ENCODE measurements around the gene EXO5.
"Not testable (repeated sequence)": the region's sequence is repeated elsewhere in the genome, so short reads cannot be mapped to it uniquely, and the experiment has no call there.

The EXO5 gene, protein sequence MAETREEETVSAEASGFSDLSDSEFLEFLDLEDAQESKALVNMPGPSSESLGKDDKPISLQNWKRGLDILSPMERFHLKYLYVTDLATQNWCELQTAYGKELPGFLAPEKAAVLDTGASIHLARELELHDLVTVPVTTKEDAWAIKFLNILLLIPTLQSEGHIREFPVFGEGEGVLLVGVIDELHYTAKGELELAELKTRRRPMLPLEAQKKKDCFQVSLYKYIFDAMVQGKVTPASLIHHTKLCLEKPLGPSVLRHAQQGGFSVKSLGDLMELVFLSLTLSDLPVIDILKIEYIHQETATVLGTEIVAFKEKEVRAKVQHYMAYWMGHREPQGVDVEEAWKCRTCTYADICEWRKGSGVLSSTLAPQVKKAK

DNA sequence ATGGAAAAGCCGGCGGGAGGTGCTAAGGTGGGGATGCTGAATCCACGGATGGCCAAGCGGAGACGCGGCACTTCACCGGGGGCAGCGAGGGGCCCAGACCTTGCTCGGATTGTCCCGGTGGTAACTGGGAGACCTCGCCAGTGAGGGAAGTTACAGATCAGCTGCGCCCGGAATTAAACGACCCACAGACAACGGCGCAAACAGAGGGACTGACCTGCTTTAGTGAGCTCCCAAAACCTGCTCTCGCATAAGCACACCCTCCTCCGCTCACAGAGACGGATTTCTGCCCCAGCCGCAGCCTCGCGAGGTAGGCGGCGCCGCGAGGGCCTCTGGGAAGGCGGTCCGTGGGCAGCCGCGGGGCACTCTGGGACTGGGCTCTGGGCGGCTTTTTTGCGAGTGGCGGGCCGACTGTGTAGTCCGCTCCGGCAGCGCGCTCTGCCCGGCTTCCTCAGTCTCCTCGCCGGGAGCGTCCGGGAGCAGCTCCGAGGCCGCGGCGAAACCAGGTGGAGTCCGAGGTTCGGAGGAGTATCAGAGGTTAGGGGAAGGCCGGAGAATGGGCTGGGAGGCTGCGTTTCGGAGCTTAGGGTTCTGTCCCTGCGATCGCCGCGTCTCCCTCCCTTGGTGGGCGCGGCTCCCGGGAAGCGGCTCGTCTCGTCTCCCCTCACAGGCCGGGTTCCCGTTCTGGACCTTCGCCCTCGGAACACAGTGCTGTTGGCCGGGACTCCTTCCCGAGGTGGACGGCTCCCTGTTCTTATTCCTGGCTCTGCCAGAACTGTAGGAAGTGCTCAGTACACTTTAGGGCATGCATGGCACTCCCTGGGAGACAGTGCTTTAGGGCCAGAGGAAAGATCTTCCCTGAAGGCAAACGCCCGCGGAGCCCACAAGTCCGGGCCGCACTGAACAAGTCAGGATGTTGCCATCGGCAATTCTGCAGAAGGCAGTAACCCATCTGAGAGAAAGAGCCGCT lies at the start of gene EXO5:
Gene EXO5 (plus strand): TSS at position 393 of the 967 bp plus-strand sequence. CDS start 5,778 bp downstream, outside the sequence.
- peak; percentile 89 for DNase-seq

DNA sequence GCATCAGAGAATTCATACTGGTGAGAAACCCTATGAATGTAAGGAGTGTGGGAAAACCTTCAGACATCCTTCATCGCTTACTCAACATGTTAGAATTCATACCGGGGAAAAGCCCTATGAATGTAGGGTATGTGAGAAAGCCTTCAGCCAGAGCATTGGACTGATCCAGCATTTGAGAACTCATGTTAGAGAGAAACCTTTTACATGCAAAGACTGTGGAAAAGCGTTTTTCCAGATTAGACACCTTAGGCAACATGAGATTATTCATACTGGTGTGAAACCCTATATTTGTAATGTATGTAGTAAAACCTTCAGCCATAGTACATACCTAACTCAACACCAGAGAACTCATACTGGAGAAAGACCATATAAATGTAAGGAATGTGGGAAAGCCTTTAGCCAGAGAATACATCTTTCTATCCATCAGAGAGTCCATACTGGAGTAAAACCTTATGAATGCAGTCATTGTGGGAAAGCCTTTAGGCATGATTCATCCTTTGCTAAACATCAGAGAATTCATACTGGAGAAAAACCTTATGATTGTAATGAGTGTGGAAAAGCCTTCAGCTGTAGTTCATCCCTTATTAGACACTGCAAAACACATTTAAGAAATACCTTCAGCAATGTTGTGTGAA lies 45.5 kb upstream of the EXO5 start:
- DNase-seq, result no peak

DNA sequence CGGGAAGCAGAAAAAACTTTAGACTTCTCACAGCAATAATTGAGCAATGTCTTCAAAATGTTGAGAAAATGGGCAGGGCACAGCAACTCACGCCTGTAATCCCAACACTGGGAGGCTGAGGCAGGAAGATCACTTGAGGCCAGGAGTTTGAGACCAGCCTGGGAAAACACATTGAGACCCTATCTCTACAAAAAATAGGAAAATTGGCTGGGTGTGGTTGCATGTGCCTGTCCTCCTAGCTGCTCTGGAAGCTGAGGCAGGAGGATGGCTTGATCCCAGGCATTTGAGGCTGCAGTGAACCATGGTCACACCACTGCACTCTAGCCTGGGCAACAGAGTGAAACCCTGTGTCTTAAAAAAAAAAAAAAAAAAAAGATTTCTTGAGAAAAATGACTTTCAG lies 39.2 kb upstream of the EXO5 start:
- DNase-seq, result no peak

DNA sequence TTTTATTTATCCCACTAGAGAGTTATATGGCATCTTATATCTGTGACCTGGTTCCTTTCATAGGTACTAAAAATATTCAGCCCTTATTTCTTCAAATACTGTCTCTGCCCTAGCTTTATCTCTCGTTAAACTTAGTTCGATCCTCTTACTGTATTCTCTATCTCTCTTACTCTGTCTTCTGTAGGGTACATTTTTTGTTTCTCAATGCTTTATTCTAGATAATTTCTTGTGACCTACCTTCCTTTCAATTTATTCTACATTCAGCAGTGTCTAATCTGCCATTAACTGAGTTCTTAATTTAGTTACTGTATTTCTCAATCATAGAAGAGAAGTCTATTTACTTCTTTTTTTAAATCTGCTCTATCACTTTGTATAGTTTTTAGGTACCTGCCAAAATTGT lies 33.3 kb upstream of the EXO5 start:
- DNase-seq, result no peak

DNA sequence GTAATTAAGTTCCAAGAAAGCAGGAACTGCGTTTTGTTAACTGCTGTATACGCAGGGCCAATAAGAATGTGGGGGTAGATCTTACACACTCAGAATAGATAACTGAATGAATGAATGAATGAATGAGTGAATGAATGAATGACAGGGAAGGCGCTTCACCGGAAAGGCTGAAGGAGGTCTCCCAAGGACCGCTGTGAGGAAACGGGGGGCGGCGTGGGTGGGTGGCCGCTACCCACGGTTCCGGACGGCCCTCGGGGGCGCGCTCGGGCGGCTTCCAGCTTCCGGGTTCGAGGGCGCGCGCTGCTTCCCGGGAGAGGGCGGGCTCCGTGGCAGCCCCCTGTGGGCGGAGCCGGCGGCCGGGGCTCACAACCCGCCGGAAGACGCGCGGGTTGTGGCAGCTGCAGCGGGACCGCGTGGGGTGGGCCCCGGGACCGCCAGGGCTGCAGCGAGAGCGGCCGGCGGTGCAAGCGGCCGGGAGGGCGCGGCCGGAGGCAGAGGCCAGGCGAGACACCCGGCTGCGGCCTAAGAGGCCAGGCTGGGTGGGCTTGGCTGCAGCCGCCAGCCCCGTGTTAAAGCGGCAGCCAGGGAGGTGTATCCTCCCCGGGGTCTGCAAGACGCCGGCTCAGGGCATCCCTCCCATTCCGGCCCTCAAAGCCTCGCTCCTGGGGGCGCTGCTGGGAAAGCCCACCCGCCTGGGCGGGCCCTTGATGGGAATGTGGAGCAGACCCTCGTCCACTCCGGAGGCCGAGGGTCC lies 31.5 kb upstream of the EXO5 start, which contains the start of gene ZFP69:
Gene ZFP69 (plus strand): TSS at position 367 of the 754 bp plus-strand sequence. CDS start 2,072 bp downstream, outside the sequence.
- DNase-seq, result peak; percentile 69

DNA sequence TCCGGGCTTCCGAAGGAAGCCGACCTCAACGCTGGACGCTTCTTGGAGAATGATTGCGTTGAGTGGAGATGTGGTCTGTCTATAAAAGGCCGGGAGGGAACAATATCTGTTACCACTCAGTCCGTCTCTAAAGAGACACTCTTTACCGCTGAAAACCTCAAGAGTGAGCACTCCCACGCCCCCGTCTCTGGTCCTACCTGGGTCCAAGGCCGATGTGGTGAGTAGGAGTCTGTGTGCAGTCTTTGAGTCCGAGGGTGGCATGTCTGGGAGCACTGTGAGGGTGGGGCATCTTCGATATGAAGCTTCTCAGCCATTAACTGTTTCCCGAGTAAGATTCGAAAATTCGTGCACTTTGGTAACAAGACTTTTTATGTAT lies 30.9 kb upstream of the EXO5 start:
- peak; percentile 20 for DNase-seq

DNA sequence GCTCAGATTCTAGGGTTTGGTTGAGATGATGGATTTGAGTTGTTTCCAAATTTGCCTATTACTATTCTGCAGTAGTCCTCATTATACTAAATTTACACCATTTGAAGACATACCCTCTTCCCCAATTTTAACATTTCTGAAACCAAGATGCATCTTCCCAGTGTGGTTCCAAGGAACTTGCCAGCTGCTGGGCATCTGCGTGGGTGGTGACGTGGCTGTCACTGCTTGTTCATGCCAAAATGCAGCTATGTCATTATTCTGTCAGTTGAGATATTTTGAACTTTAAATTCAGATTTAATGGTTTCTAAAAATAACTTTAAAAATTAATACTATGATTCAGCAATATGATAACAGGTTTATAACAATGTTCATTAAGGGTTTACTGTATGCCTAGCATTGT lies 30.3 kb upstream of the EXO5 start:
- no peak for DNase-seq

DNA sequence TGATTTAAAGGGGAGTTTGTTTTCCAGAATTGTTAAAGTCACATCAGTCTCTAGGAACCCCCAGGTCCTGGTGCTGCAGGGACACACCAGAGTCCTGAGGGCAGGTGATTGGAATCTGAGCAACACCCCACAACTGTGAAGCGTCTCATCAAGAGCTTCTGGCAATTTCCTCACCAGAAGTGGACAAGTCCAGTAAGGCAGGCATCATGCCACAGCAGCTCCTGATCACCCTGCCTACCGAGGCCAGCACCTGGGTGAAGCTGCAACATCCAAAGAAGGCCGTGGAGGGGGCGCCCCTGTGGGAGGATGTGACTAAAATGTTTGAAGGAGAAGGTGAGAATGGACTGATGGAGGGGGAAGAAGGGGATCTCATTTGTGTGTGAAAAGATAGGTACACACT lies 29.4 kb upstream of the EXO5 start:
- peak; percentile 5 for DNase-seq

DNA sequence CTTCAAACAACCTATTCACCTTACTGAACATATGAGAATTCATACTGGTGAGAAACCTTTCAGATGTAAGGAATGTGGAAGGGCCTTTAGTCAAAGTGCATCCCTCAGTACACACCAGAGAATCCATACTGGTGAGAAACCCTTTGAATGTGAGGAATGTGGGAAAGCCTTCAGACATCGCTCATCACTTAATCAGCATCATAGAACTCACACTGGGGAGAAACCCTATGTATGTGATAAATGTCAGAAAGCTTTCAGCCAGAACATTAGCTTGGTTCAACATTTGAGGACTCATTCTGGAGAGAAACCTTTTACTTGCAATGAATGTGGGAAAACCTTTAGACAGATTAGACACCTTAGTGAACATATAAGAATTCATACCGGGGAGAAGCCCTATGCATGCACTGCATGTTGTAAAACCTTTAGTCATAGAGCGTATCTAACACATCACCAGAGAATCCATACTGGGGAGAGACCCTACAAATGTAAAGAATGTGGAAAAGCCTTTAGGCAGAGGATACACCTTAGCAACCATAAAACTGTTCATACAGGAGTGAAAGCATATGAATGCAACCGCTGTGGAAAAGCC lies 13.2 kb upstream of the EXO5 start:
- no peak for DNase-seq

DNA sequence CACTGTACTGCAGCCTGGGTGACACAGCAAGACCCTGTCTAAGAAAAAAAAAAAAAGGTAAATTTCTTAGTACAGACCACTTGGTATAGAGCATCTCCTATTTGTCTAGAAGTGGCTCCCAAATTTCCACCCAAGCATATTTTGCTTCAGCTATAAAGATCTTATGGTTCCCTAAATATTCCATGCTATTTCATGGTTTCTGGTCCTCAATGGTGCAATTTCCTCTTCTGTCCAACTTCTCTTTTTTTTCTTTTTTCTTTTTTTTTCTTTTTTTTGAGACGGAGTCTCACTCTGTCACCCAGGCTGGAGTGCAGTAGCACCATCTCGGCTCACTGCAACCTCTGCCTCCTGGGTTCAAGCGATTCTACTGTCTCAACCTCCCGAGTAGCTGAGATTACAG lies 5.9 kb upstream of the EXO5 start:
- not testable (repeated sequence) for DNase-seq

DNA sequence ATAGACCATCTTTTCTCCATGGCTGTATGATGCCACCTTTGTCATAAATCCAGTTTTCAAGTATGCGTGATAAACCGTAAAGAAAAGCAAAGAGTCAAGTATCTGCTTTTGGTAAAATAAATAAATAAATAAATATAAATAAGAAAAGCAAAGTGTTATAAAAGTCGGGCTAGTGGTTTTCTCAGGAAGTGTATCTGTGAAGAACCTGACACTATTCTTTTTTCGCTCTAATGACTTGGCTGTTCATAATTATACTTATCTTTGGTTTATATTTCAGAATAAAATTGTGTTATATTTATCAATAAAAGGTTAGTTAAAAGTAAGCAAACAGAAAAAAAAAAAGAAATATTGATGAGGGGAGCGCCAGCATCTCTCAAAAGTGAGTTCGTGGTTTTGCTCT lies 594 bp upstream of the EXO5 start:
- DNase-seq, result no peak

DNA sequence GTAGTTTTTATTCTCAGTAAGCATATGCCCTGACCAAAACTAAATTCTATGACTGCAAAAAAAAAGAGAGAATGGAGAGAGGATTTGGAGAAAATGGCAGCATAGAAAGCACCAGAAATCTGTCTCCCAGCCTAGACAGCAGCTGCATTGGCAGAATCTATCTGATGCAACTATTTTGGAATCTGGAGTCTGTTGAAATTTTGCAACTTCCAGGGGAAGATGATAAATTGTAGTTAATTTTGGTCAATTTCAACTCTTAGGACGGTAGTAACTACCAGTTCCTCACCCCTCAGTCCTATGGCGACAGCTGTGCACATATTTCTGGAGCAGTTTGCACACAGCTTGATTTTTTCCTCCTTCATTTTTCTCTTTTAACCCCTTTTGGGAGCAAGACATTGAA lies 10.9 kb downstream of the EXO5 start:
- DNase-seq, result no peak

DNA sequence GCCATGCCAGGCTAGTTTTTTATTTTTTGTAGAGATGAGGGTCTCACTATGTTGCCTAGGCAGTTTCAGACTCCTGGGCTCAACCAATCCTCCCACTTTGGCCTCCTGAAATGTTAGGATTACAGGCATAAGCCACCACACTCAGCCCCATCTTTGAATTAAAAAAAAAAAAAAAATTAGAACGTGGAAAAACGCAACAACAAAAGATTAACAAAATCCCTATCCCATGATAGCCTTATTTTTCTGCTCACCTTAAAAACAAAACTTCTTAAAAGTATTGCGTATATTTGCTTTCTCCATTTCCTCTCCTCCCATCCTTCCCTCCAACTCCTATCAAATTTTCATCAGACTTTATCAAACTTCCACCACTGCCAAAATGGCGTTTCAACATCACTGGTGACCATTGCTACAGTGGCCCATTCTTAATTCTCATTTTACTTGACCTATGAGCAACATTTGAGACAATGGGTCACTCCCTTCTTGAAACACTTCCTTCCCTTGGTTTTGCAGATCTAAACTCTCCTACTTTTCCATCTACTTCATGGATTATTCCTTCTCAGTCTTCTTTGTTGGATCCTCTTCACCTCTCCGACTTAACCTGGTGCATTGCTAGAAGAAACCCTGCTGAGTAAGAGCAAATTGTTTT lies 22.3 kb downstream of the EXO5 start:
- no peak for DNase-seq

DNA sequence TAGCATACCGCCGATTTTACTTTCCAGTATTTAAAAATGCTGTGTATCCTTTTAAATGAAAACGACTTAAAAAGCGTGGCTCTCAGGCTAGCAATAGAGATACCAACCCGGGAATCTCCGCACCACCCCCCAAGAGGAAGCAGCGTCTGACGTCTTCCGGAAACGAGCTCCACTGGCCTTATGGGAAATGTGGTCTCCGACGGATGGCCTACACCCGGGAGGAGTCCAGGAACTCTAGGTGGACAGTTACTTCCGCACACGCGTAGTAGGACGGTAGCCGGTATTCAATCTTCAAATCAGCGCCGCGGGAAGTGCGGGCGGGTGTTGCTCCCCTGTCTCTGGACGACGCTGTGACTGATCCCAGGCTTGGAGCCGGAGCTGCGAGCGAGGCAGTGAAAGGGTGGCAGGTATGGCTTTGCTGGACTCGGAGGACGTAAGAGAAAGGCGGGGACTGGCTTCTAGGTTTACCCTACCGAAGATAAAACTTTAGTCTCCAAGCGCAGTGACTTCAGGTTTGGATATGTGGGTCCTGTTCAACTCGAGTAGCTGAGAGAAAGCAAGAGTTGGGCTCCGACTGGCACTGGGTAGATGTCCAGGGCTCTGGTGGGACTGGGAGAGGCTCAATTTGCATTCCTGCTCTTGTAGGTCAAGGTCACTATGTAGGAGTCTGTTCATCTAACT lies 23.0 kb downstream of the EXO5 start, which contains the start of gene ZNF684:
Gene ZNF684 (plus strand): TSS at position 257 of the 681 bp plus-strand sequence. CDS start 1,530 bp downstream, outside the sequence.
- peak; percentile 87 for DNase-seq

DNA sequence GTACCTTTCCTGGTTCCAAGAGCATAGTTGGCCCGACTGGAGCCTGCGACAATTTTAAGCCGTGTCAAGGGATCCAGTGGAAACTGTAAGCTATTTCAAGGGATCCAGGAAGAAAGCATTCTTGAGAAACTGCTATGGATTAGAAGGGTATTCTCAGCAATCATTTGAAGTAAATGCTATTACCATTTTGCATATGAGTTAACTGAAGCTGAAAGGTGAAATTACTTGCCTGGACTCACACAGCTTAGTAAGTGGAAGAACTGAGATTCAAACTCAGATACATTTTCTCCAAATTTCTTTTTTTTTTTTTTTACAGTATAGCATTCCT lies 23.5 kb downstream of the EXO5 start:
- DNase-seq, result no peak

DNA sequence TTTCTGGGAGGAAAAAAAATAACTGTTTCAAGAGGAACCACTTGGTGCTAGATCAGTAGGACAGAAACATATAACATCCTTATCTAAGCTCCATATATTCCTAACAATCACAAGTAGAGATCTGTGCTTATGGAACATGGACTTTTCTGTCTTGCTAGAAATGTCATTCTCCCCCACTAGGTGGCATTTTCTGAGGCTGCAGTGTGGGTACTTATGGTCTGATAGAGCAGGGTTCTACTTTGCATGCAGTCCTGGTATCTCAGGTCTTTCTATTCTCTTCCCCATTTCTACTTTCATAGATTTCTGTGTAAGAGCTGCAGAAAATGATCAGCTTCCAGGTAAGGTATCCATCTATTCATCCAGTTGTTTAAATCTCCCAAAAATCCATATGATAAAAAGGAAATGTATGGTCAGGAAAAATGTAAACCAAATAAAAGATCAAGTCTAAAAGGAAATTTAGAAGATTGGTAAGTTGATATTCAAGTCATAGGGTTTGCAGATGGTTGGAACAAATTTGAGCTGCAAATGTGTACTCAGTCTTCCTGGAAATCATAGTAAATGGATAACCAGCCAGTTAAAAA lies 24.4 kb downstream of the EXO5 start:
- peak; percentile 22 for DNase-seq

DNA sequence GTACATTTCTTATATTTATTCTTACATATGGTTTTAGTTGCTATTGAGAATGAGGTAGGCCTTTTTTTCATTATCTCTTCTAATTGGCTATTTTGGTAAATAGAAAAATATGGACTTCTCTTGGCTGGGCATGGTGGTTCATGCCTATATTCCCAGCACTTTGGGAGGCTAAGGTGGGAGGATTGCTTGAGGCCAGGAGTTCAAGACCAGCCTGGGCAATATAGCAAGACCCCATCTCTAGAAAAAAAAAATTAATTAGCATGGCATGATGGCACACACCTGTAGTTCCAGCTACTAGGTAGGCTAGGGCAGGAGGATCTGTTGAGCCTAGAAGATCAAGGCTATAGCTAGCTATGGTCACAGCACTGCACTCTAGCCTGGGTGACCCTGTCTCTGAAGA lies 26.0 kb downstream of the EXO5 start:
- no peak for DNase-seq

DNA sequence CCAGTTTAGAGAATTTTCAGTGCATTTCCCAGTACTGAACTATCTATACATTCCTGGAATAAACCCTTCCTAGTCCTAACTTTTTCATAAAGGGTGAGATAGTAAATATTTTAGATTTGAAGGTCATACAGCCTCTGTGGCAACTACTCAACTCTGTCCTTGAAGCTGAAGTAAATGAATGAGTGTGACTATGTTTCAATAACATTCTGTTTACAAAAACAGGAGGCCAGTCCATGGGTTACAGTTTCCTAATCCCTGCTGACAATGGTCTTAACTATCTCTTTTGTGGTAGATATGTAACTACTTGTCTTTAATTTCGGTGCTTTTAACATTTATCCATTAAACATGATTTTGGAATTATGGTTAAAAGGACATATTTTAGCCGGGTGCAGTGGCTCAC lies 27.2 kb downstream of the EXO5 start:
- no peak for DNase-seq

DNA sequence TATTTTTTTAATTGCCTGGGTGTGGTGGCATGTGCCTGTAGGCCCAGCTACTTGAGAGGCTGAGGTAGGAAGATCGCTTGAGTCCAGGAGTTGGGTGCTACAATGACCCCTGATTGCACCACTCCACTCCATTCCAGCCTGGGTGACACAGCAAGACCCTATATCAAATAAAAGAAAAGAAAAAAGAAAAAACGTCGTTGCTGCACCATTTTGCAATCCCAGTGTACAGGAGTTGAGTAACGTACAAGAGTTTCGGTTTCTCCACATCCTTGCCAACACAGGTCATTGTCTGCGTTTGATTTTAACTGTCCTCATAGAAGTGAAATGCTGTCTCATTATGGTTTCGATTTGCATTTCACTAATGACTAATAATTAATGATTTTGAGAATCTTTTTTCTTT lies 30.8 kb downstream of the EXO5 start:
- DNase-seq, result no peak

DNA sequence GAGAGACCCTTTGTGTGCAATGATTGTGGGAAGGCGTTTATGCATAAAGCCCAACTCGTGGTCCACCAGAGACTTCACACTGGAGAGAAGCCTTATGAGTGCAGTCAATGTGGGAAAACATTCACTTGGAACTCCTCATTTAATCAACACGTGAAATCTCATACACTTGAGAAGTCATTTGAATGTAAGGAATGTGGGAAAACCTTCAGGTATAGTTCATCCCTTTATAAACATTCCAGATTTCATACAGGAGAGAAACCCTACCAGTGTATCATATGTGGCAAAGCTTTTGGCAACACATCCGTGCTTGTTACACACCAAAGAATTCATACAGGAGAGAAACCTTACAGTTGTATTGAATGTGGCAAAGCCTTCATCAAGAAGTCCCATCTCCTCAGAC lies 38.4 kb downstream of the EXO5 start:
- no peak for DNase-seq

DNA sequence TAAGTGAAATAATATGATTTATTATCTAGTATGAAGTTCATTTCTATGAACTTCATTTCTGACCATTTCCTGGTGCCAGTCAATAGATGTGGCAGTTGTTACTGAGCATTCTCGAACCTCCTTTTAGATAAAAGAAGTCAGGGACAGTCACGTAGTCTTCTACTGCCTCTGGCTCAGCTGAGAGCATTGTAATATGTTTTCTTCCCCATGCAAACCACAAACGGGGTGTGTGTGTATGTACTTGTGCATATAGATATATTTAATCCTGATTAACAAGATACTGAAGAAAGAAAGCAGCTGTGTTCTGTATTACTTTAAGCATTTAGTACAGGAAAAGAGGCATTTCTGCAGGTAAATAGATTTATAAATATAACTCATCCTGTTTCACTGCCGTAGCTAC lies 44.5 kb downstream of the EXO5 start:
- DNase-seq, result no peak

Measured in stimulated activated CD4-positive, alpha-beta T cell treated with anti-CD3 and anti-CD28 coated beads, Interleukin-1b, Interleukin-23, amount 100 ng/mL, for 48 hours (primary cell).